ENCODE data around the gene TMCC2.

The TMCC2 gene

GRCh38 chr1:205306929-205307566, 79.3 kb downstream of the TMCC2 start:
- no peaks in the 10 kb centered on the region for H3K27me3 ChIP-seq (ENCODE audit: control insufficient read depth, low read length)
- H3K4me1 ChIP-seq (ENCODE audit: control insufficient read depth, low read length): peaks cover 23% of the 10 kb centered on the region
- peaks cover 28% of the 10 kb centered on the region for H3K79me2 ChIP-seq (ENCODE audit: control insufficient read depth, low read length)
- no peak for TF ChIP-seq CTCF (IDR thresholded peaks at IDR 0.05; ENCODE audit: low read depth, low read length, poor library complexity, severe bottlenecking)
- TF ChIP-seq EZH2phosphoT487 (IDR thresholded peaks at IDR 0.05; ENCODE audit: borderline replicate concordance, low read length): no peak
- H3K9me3 ChIP-seq (ENCODE audit: control insufficient read depth, insufficient read depth, low read length): no peaks in the 10 kb centered on the region
- H3K36me3 ChIP-seq (ENCODE audit: control insufficient read depth, low read length): peaks cover 94% of the 10 kb centered on the region
- H3F3A ChIP-seq (ENCODE audit: control insufficient read depth, insufficient read depth): peaks cover 4% of the 10 kb centered on the region; the same call in 1 of the 2 replicates
- H3K9me2 ChIP-seq (replicated peaks; ENCODE audit: control insufficient read depth, low read length): no peaks in the 10 kb centered on the region
- H3K27ac ChIP-seq (ENCODE audit: low read depth, low read length): no peak overlapping the region
- no peaks in the 10 kb centered on the region for H4K20me1 ChIP-seq (ENCODE audit: control insufficient read depth, insufficient read depth, low read depth, low read length)
- H3K4me3 ChIP-seq (ENCODE audit: low read length): no peak overlapping the region
- H3K4me2 ChIP-seq (ENCODE audit: low read length): no peak overlapping the region

- Histone ChIP-seq H3K4me1 (ENCODE audit: control insufficient read depth, low read length) (peaks cover 40% of the 10 kb centered on the region), H3K9me2 (replicated peaks; ENCODE audit: control insufficient read depth, low read length) (no peaks in the 10 kb centered on the region), H3K79me2 (ENCODE audit: control insufficient read depth, low read length) (peaks cover 52% of the 10 kb centered on the region), H3K27me3 (ENCODE audit: control insufficient read depth, low read length) (no peaks in the 10 kb centered on the region), H3K4me2 (ENCODE audit: low read length) (no peak overlapping the region), H3K36me3 (ENCODE audit: control insufficient read depth, low read length) (peaks cover 80% of the 10 kb centered on the region), H3K9me3 (ENCODE audit: control insufficient read depth, insufficient read depth, low read length) (no peaks in the 10 kb centered on the region), H3K27ac (ENCODE audit: low read depth, low read length) (no peak overlapping the region), H3F3A (ENCODE audit: control insufficient read depth, insufficient read depth) (peaks cover 4% of the 10 kb centered on the region), H4K20me1 (ENCODE audit: control insufficient read depth, insufficient read depth, low read depth, low read length) (no peaks in the 10 kb centered on the region), H3K4me3 (ENCODE audit: low read length) (no peak overlapping the region)
- no peak for TF ChIP-seq CTCF (IDR thresholded peaks at IDR 0.05; ENCODE audit: low read depth, low read length, poor library complexity, severe bottlenecking)
- TF ChIP-seq EZH2phosphoT487 (IDR thresholded peaks at IDR 0.05; ENCODE audit: borderline replicate concordance, low read length): no peak
These were observed 82.0 kb downstream of the TMCC2 start for GRCh38 chr1:205309741-205310140.

GRCh38 chr1:205310976-205311704, 83.4 kb downstream of the TMCC2 start:
- peaks cover 73% of the 10 kb centered on the region for H3K36me3 ChIP-seq (ENCODE audit: control insufficient read depth, low read length)
- H3K4me2 ChIP-seq (ENCODE audit: low read length): peak overlapping the region; percentile 89; the same call in 1 of the 2 replicates
- TF ChIP-seq EZH2phosphoT487 (IDR thresholded peaks at IDR 0.05; ENCODE audit: borderline replicate concordance, low read length): no peak
- TF ChIP-seq CTCF (IDR thresholded peaks at IDR 0.05; ENCODE audit: low read depth, low read length, poor library complexity, severe bottlenecking): no peak
- H3K79me2 ChIP-seq (ENCODE audit: control insufficient read depth, low read length): peaks cover 66% of the 10 kb centered on the region
- H3K27ac ChIP-seq (ENCODE audit: low read depth, low read length): peak overlapping the region; percentile 27; the same call in 1 of the 2 replicates
- 0 out of 2 replicates have a peak overlapping the region, but pooled peaks have one; percentile 4 for H3K4me3 ChIP-seq (ENCODE audit: low read length)
- H4K20me1 ChIP-seq (ENCODE audit: control insufficient read depth, insufficient read depth, low read depth, low read length): no peaks in the 10 kb centered on the region
- H3K9me2 ChIP-seq (replicated peaks; ENCODE audit: control insufficient read depth, low read length): no peaks in the 10 kb centered on the region
- no peaks in the 10 kb centered on the region for H3K9me3 ChIP-seq (ENCODE audit: control insufficient read depth, insufficient read depth, low read length)
- H3K27me3 ChIP-seq (ENCODE audit: control insufficient read depth, low read length): no peaks in the 10 kb centered on the region
- H3K4me1 ChIP-seq (ENCODE audit: control insufficient read depth, low read length): peaks cover 54% of the 10 kb centered on the region
- peaks cover 12% of the 10 kb centered on the region for H3F3A ChIP-seq (ENCODE audit: control insufficient read depth, insufficient read depth)

Data from DOHH2 (cell line).